A673 (cell line): ENCODE results near the gene MOB4.

Experiments used
- EZH2 ChIP-seq: fragments of 200-600 bp; sonication (generic); IDR thresholded peaks from 2 replicates; pipeline ENCODE4 v1.6.1; 2017; ENCODE audit warnings: borderline replicate concordance, low read depth, mild to moderate bottlenecking, mixed read lengths, antibody characterized with exemption, low read length; ENCODE audit not compliant: poor library complexity, severe bottlenecking
- TF ChIP-seq, protein P1 (sequence below): fragments of 300-800, 200-600 bp; sonication (generic); conservative IDR thresholded peaks from 2 replicates; pipeline ENCODE4 v1.5.1; 2017; ENCODE audit warnings: low read depth, mild to moderate bottlenecking, antibody characterized with exemption, low read length, moderate library complexity, mixed read lengths

DNA sequence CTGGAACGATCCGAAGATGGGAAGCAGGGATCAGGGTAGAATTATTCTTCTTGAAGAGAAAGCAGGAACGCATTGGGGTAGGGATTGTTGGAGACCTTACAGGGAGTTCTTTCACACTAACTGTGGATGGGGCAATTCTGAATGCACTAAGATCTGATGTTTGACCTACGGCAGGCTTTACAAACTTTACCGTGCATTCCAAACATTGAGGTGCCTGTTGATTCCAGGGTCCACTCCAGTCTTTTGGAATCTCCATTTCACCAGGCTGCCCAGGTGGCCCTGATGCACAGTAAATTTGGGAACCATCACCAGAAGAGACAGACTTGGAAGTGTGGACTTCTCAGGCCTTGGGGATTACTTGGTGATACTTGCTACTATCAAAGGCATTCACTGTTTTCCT lies 82.6 kb downstream of the MOB4 start:
- TF ChIP-seq, protein P1, sequence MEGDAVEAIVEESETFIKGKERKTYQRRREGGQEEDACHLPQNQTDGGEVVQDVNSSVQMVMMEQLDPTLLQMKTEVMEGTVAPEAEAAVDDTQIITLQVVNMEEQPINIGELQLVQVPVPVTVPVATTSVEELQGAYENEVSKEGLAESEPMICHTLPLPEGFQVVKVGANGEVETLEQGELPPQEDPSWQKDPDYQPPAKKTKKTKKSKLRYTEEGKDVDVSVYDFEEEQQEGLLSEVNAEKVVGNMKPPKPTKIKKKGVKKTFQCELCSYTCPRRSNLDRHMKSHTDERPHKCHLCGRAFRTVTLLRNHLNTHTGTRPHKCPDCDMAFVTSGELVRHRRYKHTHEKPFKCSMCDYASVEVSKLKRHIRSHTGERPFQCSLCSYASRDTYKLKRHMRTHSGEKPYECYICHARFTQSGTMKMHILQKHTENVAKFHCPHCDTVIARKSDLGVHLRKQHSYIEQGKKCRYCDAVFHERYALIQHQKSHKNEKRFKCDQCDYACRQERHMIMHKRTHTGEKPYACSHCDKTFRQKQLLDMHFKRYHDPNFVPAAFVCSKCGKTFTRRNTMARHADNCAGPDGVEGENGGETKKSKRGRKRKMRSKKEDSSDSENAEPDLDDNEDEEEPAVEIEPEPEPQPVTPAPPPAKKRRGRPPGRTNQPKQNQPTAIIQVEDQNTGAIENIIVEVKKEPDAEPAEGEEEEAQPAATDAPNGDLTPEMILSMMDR: no peak
- no peak for TF ChIP-seq EZH2
